Sciatic nerve (tissue), 2 donors: ENCODE results near the gene PHF23. TPM values are rescaled to one million over a fixed set of nuclear protein-coding genes. Genes with fewer than 3 reads are reported as not detected.
"Not testable (repeated sequence)": the region's sequence is repeated elsewhere in the genome, so short reads cannot be mapped to it uniquely, and the experiment has no call there.

ENCODE experiments used
- ATAC-seq: fragments of 200-7000 bp; cut with Tn5 transposase; one replicate; pipeline ENCODE4 v1.9.1; 2020; ENCODE audit warnings: mild to moderate bottlenecking, moderate library complexity
- DNase-seq: peaks from one replicate; pipeline ENCODE4 v3.0.0-alpha.2; 2020; ENCODE audit warnings: low spot score
- intact Hi-C: fragments of 100-400 bp; cut with DNase I; formaldehyde crosslinking; loops from one replicate; pipeline ENCODE4 v1.14.2; 2022
- total RNA-seq: library from RNA; stranded (reverse); fragmentation: NEBNext Ultra II Directional; extraction: Animal tissue kit (Norgen Biotek cat#: 25700); gene quantifications from one replicate; pipeline ENCODE4 v1.2.1, GENCODE V29; 2021
- donor health status: DM: no; HTN: no; CAD: no.
- donor health status: DM: no; HTN: no; CAD: no.

PHF23 gene
- total RNA-seq, 1 donor from 2014 or later, result 23.8 TPM

GRCh38 chr17:7260151-7260550, 20.9 kb upstream of the PHF23 start:
- intact Hi-C loops, result no loop called here
- ATAC-seq, result no peak

DNA sequence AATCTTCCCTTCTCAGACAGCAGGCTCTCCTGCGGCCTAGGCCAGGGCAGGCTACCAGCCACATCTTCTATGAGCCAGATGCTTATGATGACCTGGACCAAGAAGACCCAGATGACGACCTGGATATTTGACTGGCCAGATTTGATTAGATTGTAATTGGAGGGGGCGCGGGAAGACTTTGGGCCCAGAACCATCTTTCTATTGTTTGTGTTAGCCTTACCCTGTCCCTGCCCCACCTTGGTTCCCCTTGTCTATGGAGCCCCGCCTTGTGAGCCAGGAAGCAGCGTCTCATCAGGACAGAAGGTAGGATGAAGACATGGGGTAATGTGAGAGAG, 20.3 kb upstream of the PHF23 start:
- intact Hi-C loops, result no loop called here
- no peak for ATAC-seq
- no peak for DNase-seq

More at GRCh38 chr17:7260151-7260550, 20.9 kb upstream of the PHF23 start:
- no peak for DNase-seq

- no peak for DNase-seq
- ATAC-seq, result peak; percentile 5
- intact Hi-C loops, result no loop called here
These were observed 19.7 kb upstream of the PHF23 start for GRCh38 chr17:7258731-7259554.

GRCh38 chr17:7256766-7257456, 17.7 kb upstream of the PHF23 start:
- ATAC-seq, result no peak
- no peak for DNase-seq
- intact Hi-C loops, result no loop called here

DNA sequence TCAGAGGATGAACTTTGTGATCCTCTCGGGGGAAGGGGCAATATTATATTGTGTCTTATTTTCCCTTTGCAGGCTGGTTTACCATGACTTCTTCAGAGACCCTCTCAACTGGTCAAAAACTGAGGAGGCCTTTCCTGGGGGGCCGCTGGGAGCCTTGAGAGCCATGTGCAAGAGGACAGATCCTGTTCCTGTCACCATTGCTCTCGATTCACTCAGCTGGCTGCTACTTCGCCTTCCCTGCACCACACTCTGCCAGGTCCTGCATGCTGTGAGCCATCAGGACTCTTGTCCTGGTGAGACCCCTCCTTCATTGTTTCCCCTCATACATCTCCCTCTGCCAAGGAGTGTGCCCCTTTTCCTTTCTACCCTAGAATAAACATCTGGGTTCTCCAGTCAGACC, 15.3 kb upstream of the PHF23 start:
- intact Hi-C loops, result no loop called here
- ATAC-seq (no peak), DNase-seq (no peak)

DNA sequence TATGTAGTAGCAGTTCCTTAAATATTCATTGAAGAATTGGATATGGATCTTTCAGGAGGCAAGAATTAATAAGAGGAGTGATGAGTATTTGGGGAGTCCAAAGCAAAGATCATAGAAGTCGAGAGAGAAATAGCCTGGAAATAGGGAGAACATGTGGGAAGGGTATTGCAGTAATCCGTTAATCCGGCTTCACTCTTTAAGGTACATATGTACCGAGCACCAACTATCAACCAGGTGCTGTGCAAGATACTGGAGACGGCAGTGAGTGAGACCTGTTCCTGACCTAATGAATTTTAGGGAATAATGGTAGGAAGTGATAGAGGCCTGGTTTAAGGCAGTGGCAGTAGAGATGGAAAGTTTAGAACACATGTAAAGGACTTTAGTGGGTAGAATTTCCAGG, 13.8 kb upstream of the PHF23 start:
- intact Hi-C loops, result no loop called here
- DNase-seq, result no peak
- no peak for ATAC-seq

DNA sequence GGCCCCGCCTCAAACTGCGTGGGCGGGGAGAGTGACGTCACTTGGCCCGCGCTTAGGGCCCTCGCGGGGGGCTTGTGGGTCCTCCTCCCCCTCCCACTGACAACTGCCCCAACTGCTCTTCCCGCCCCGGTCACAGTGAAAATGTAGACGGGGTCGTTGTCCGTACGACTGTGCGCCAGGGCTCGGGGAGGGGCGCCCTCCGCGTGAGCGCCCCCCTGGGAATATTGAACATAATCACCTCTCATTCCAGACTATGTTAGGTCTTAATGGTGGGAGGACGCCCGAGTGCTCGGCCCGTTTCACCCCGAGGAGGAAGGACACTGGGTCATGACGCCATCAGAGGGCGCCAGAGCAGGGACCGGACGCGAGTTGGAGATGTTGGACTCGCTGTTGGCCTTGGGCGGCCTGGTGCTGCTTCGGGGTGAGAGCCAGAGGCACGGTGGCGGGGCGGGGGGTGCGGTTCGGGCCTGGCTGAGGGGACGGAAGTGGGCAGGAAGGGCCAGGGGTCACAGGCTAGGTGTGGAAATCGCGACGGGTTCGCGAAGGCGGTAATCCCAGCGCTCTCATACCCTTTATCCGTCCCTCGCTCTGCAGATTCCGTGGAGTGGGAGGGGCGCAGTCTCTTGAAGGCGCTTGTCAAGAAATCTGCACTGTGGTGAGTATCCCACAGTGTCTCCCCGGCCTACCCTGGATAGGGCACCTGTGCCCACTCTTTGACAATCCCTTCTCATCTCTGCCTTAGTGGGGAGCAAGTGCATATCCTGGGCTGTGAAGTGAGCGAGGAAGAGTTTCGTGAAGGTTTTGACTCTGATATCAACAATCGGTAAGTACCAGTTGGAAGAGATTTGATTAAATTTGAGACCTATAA, 13.2 kb upstream of the PHF23 start, which contains the start of gene ELP5:
TSS of gene ELP5 (plus strand) at position 40 of the 868 bp plus-strand sequence. CDS start at position 376, 336 bp downstream.
- DNase-seq, result peak; percentile 97
- intact Hi-C loops, result no loop called here
- ATAC-seq, result peak; percentile 91

GRCh38 chr17:7251661-7252175, 12.5 kb upstream of the PHF23 start, which contains the start of gene CTDNEP1:
Gene CTDNEP1 (minus strand): TSS chr17:7251734. CDS start chr17:7251296, 438 bp downstream.
- peak; percentile 96 for ATAC-seq
- intact Hi-C loops, result no loop called here
- peak; percentile 99 for DNase-seq

DNA sequence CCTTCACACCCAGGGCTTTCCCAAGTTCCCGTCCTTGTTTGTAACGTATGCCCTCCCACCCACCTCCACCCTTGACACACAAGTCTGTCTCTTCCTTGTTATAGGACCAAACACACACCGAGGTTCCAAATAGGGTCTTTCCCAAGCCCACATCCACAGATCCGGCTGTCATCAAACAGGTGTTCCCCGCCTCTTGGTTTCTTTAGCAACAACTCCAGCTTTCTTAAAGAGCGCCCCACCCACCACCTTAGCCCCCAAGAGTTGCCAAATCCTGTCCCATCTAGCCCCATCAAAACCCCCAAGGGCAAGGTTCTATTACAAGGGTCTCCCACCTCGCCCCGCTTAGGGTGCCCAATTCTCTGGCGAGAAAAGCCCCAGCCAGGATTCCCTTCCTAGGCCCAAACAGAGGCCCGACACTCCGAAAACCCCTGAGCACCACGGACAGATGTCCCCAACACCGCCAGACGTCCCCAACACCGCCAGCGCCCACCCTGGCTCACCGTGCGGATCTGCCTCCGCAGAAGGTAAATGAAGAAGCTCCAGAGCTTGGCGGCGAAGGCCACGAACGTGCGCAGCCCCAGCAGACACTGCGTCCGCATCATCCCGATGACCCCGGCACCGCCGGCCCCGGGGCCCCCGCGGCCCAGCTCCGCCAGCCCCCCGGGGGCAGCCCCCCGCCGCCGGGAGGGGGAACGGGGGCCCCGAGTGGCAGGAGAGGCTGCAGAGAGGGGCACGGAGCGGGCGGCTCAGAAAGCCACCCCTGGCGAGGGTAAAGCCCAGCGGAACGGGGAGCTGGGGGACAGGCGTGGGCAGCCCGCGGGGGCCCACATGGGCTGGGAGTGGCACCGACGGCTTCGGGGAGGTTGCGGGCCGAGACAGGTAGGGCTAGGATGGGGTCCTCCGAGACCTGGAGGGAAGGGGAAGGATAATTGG, 11.7 kb upstream of the PHF23 start:
- intact Hi-C loops, result no loop called here
- ATAC-seq, result no peak
- DNase-seq, result peak; percentile 72

- intact Hi-C loops, result no loop called here
- DNase-seq (no peak), ATAC-seq (no peak)
These were observed 10.6 kb upstream of the PHF23 start for GRCh38 chr17:7249830-7250229.

DNA sequence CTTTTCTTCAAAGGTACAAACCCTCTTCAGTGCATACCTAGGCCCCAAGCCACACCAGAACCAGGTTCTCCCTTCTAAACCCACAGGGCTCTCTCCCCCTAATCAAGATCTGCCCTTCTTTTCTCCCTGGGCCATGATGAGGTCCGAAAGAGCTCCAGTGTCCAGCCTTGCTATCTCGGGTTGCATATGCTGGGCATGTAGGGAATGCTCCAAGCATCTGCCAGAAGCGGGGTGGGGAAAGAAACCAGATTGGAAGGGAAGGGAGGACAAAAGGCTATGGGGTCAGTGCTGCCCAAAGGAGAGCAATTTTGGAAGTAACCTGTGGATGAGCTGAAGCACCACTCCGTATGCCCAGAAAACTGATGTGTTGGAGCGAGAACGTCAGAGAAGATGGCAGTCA, 10.0 kb upstream of the PHF23 start:
- DNase-seq (no peak), ATAC-seq (no peak)
- intact Hi-C loops, result no loop called here

- no peak for ATAC-seq
- intact Hi-C loops, result no loop called here
- DNase-seq, result no peak
These were observed 9.5 kb upstream of the PHF23 start for GRCh38 chr17:7248796-7249195.

GRCh38 chr17:7246779-7247178, 7.5 kb upstream of the PHF23 start:
- intact Hi-C loops, result no loop called here
- no peak for DNase-seq
- ATAC-seq, result no peak

- intact Hi-C loops, ATAC-seq, DNase-seq: not testable (repeated sequence)
These were observed 4.6 kb upstream of the PHF23 start for GRCh38 chr17:7243838-7244237.

GRCh38 chr17:7243453-7243729, 4.1 kb upstream of the PHF23 start:
- no peak for ATAC-seq
- intact Hi-C loops, result no loop called here

DNA sequence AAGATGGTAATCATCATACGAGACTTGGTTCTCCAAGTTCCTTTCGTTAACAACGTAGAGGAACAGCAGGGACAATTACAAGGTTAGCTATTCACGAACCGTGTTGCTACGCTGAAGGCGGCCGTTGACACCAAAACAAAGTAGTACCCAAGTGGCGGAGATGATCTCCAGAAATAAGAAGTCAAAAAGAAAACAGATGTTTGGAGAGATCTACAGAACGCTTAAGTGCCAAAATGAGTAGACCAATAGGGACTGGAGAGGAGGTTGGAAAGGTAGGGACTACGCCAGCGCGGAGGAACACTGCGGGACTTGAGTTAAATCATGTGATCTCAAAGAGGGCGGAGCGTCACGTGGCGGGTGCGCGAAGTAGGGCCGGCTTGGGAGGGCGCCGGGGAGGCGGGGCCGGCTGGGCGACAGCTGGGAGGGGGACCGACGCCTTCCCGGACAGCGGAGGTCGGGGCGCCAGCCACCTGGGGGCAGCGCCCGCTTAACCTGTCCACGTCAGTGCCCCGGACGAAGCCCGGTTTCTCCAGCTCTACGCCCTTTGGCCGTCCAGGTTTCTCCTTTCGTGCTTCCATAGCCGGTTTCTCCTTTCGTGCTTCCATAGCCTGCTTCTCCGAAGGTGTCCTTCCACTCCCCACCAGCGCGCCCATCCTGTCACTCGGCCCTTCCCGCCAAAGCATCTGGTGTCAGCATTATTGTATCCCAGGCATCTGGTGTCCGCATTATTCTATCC, 3.6 kb upstream of the PHF23 start:
- DNase-seq, result peak; percentile 99
- intact Hi-C loops, result no loop called here
- peak; percentile 75 for ATAC-seq

More at GRCh38 chr17:7243453-7243729, 4.1 kb upstream of the PHF23 start:
- no peak for DNase-seq

DNA sequence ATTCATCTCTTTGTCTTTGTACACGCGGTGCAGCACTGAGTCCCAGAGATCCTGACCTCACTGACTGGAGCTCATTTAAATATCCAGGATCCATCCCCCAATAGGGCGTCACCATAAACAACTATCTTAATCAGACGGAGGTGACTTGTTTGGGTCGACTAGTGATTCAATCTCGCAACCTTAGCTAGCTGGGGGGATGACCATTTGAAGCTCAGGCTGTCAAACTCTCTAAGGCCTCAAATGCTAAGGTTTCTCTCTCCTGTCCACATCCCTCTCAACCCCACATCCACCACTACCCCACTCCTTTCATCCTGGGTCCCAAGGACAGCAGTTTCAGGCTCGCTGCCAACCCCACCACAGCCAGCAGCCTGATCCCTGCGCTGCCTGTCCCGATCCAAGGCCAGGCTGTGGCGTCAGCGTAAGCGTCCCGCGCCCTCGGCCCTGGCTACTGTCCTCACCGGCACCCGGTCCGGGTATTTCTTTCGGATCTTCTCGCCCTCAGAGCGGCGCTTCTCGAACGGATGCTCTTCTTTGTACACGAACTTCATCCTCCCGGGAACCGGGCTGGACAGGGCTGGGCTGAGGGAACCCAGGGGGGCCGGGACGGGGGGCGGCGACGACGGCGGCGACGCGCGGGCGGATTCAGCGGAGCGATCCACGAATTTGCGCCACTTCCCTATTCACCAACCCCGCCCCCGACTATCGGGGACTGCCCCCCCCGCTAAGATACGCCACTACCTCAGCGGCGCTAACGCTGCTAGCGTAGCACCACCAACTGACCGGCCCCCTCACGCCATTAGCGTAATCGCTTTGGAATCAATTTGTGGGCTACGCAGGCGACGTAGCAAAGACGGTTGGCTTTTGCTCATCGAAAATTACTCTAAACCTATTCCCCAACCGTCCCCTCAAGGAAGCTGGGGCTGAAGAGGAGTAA, 2.8 kb upstream of the PHF23 start, which contains the start of gene GABARAP:
TSS of gene GABARAP (minus strand) at position 667 of the 934 bp plus-strand sequence. CDS start at position 548, 119 bp downstream.
- DNase-seq (peak; percentile 99), ATAC-seq (peak; percentile 67)
- intact Hi-C loops, result no loop called here
